Measurements from ENCODE around the gene SELENOI.

The SELENOI gene

DNA sequence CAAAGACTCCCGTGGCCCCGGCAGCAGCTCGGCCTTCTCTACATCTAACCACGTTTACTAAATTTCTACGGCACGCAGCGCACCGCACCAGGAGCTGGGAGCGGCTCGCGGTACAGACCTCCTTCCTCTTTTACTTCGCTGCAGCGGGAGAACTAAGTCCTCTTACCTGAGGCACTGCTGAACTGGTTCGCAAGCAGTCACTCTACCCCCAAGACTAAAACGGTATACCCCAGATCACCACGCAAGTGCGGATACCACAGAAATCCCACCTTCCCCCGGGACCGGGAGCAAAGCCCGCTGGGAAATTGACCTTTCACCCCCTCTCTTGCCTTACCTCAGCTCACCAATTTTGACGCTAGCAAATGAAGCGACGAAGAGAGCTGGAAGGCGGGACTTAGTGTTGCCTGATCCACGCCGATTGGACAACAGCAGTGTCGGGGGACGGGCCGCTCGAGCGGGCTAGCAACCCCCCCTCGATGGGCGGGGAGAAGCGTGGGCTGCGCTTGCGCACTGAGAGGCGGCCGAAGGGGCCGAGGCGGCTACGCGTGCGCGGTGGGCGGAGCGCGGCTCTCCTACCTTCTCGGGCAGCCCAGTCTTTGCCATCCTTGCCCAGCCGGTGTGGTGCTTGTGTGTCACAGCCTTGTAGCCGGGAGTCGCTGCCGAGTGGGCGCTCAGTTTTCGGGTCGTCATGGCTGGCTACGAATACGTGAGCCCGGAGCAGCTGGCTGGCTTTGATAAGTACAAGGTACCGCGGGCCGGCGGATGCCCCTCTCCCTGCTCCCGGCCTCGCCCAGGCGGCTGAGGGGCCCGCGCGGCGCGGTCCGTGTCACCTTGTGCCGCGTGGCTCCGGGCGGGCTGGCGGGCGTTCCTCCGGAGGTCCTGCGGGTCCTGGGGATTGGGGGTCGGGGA lies at the start of gene SELENOI:
Gene SELENOI (plus strand): TSS at position 599 of the 909 bp plus-strand sequence. CDS start 90 bp downstream, at position 689.
- peaks cover 34% of the 10 kb centered on the region for H3K36me3 ChIP-seq (ENCODE audit: control insufficient read depth, low read length)
- H3F3A ChIP-seq (ENCODE audit: control insufficient read depth, insufficient read depth): peaks cover 3% of the 10 kb centered on the region; the same call in 1 of the 2 replicates
- peak within 1 kb of the TSS; percentile 99 for H3K4me2 ChIP-seq (ENCODE audit: low read length)
- TF ChIP-seq EZH2phosphoT487 (IDR thresholded peaks at IDR 0.05; ENCODE audit: borderline replicate concordance, low read length) (no peak), CTCF (IDR thresholded peaks at IDR 0.05; ENCODE audit: low read depth, low read length, poor library complexity, severe bottlenecking) (no peak)
- H3K27ac ChIP-seq (ENCODE audit: low read depth, low read length): peak within 1 kb of the TSS; percentile 83
- peaks cover 74% of the 10 kb centered on the region for H3K79me2 ChIP-seq (ENCODE audit: control insufficient read depth, low read length)
- peaks cover 40% of the 10 kb centered on the region for H3K4me1 ChIP-seq (ENCODE audit: control insufficient read depth, low read length)
- H3K9me2 ChIP-seq (replicated peaks; ENCODE audit: control insufficient read depth, low read length): no peaks in the 10 kb centered on the region
- peaks cover 11% of the 10 kb centered on the region; the same call in 1 of the 2 replicates for H4K20me1 ChIP-seq (ENCODE audit: control insufficient read depth, insufficient read depth, low read depth, low read length)
- peak within 1 kb of the TSS; percentile 97 for H3K4me3 ChIP-seq (ENCODE audit: low read length)
- no peaks in the 10 kb centered on the region for H3K27me3 ChIP-seq (ENCODE audit: control insufficient read depth, low read length)
- H3K9me3 ChIP-seq (ENCODE audit: control insufficient read depth, insufficient read depth, low read length): no peaks in the 10 kb centered on the region

DNA sequence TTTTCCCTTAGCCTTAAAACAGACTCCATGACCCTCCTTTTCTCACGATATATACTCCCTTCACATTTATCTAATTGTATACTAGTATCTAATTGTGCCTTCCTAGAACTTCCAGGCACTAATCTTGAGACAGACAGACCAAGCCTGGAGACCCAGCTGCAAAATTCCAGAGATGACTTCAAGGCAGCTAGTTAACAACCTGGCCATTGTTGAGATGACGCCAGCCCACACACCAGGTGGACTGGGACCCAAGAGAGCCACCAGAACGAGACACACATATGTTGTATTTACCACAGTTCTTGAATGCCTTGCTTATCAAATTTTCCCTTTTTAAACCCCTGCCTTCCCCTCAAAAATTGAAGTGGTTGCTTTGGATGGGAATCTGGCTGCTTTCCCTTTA lies 48.9 kb upstream of the SELENOI start:
- Histone ChIP-seq H3K9me3 (ENCODE audit: control insufficient read depth, insufficient read depth, low read length) (no peaks in the 10 kb centered on the region), H3K9me2 (replicated peaks; ENCODE audit: control insufficient read depth, low read length) (no peaks in the 10 kb centered on the region), H3K4me3 (ENCODE audit: low read length) (no peak overlapping the region), H3K27ac (ENCODE audit: low read depth, low read length) (no peak overlapping the region), H3K4me1 (ENCODE audit: control insufficient read depth, low read length) (peaks cover 16% of the 10 kb centered on the region), H3K27me3 (ENCODE audit: control insufficient read depth, low read length) (peaks cover 19% of the 10 kb centered on the region), H4K20me1 (ENCODE audit: control insufficient read depth, insufficient read depth, low read depth, low read length) (no peaks in the 10 kb centered on the region), H3F3A (ENCODE audit: control insufficient read depth, insufficient read depth) (no peaks in the 10 kb centered on the region), H3K79me2 (ENCODE audit: control insufficient read depth, low read length) (no peaks in the 10 kb centered on the region), H3K36me3 (ENCODE audit: control insufficient read depth, low read length) (no peaks in the 10 kb centered on the region), H3K4me2 (ENCODE audit: low read length) (no peak overlapping the region)
- no peak for TF ChIP-seq CTCF (IDR thresholded peaks at IDR 0.05; ENCODE audit: low read depth, low read length, poor library complexity, severe bottlenecking)
- no peak for TF ChIP-seq EZH2phosphoT487 (IDR thresholded peaks at IDR 0.05; ENCODE audit: borderline replicate concordance, low read length)

- Histone ChIP-seq H3K4me3 (ENCODE audit: low read length) (peak overlapping the region; percentile 67; the same call in 1 of the 2 replicates), H3K9me2 (replicated peaks; ENCODE audit: control insufficient read depth, low read length) (no peaks in the 10 kb centered on the region), H3K4me2 (ENCODE audit: low read length) (peak overlapping the region; percentile 82; the same call in 1 of the 2 replicates)
Measured at GRCh38 chr2:26298286-26298637, 47.7 kb upstream of the SELENOI start.

More at GRCh38 chr2:26298286-26298637, 47.7 kb upstream of the SELENOI start:
- Histone ChIP-seq H3K36me3 (ENCODE audit: control insufficient read depth, low read length) (no peaks in the 10 kb centered on the region), H3K9me3 (ENCODE audit: control insufficient read depth, insufficient read depth, low read length) (no peaks in the 10 kb centered on the region), H3K27me3 (ENCODE audit: control insufficient read depth, low read length) (peaks cover 19% of the 10 kb centered on the region), H3K27ac (ENCODE audit: low read depth, low read length) (no peak overlapping the region), H4K20me1 (ENCODE audit: control insufficient read depth, insufficient read depth, low read depth, low read length) (no peaks in the 10 kb centered on the region), H3K79me2 (ENCODE audit: control insufficient read depth, low read length) (no peaks in the 10 kb centered on the region), H3K4me1 (ENCODE audit: control insufficient read depth, low read length) (peaks cover 16% of the 10 kb centered on the region), H3F3A (ENCODE audit: control insufficient read depth, insufficient read depth) (no peaks in the 10 kb centered on the region)
- TF ChIP-seq CTCF (IDR thresholded peaks at IDR 0.05; ENCODE audit: low read depth, low read length, poor library complexity, severe bottlenecking) (no peak), EZH2phosphoT487 (IDR thresholded peaks at IDR 0.05; ENCODE audit: borderline replicate concordance, low read length) (no peak)

Data from DOHH2 (cell line).